H1 (cell line): ENCODE data around the gene TMIGD1. TPM values are rescaled to one million over a fixed set of nuclear protein-coding genes. Genes with fewer than 3 reads are reported as not detected.

ENCODE experiments used
- CTCF ChIA-PET: fragments of 300-600 bp; sonication (Branson Sonifier 250); formaldehyde crosslinking; loops from one replicate; lab custom pipeline; 2021; ENCODE audit not compliant: partially characterized antibody; lab: Charles Lee
- POLR2A ChIA-PET: fragments of 300-600 bp; sonication (Branson Sonifier 250); formaldehyde crosslinking; loops from one replicate; lab custom pipeline; 2021; ENCODE audit warnings: inconsistent platforms; ENCODE audit not compliant: partially characterized antibody; lab: Charles Lee
- DNase-seq, 2 experiments: peaks; one replicate each; pipeline versions ENCODE4 v3.0.0 to v3.0.0-alpha.2; 2010 to 2022; ENCODE audit warnings: low spot score in 2 of 2, low read depth in 1 of 2, mixed read lengths in 1 of 2
- FAIRE-seq: peaks from 2 replicates; lab custom pipeline; 2011; peaks lifted over from hg19 to GRCh38; lab: Jason Lieb, UNC
- H2AFZ ChIP-seq: 2 replicates; pipeline ENCODE4 v1.8.1; 2012; ENCODE audit warnings: low read length, inconsistent platforms
- H2AK5ac ChIP-seq: 2 replicates; pipeline ENCODE4 v1.6.1; 2013; ENCODE audit warnings: low read depth, low read length
- H2BK120ac ChIP-seq: replicated peaks from 2 replicates; pipeline ENCODE3; 2013; ENCODE audit warnings: low read depth, low read length, inconsistent platforms
- H2BK12ac ChIP-seq: 2 replicates; pipeline ENCODE4 v1.6.1; 2013; ENCODE audit warnings: low read depth, low read length
- H2BK15ac ChIP-seq: 2 replicates; pipeline ENCODE4 v1.6.1; 2013; ENCODE audit warnings: low read length
- H2BK20ac ChIP-seq: 2 replicates; pipeline ENCODE4 v1.6.1; 2013; ENCODE audit warnings: low read length
- H2BK5ac ChIP-seq: 2 replicates; pipeline ENCODE4 v1.6.1; 2013; ENCODE audit warnings: low read depth, low read length
- H3K14ac ChIP-seq: 2 replicates; pipeline ENCODE4 v1.6.1; 2013; ENCODE audit warnings: inconsistent platforms; ENCODE audit not compliant: insufficient read length
- H3K18ac ChIP-seq: 2 replicates; pipeline ENCODE4 v1.6.1; 2013; ENCODE audit warnings: low read length; ENCODE audit errors: extremely low read depth
- H3K23ac ChIP-seq: 2 replicates; pipeline ENCODE4 v1.6.1; 2013; ENCODE audit warnings: inconsistent platforms; ENCODE audit not compliant: insufficient read length
- H3K23me2 ChIP-seq: 2 replicates; pipeline ENCODE4 v1.6.1; 2013; ENCODE audit warnings: low read depth, low read length
- H3K27ac ChIP-seq: 2 replicates; pipeline ENCODE4 v1.6.1; 2011; ENCODE audit warnings: low read depth, low read length, inconsistent platforms
- H3K27me3 ChIP-seq, 4 experiments: replicated peaks in 1 of 4; 1 replicate in 1 of 4; 2 replicates in 3 of 4; pipeline versions ENCODE4 v1.6.1 to v1.8.1; 2011 to 2013; ENCODE audit warnings: low read length in 3 of 4, mild to moderate bottlenecking in 3 of 4, inconsistent platforms in 2 of 4, mixed read lengths in 2 of 4, moderate library complexity in 1 of 4; ENCODE audit not compliant: control insufficient read depth in 3 of 4, insufficient read depth in 3 of 4; ENCODE audit errors: extremely low read depth in 1 of 4
- H3K36me3 ChIP-seq, 4 experiments: 2 replicates each; pipeline versions ENCODE4 v1.6.1 to v1.8.1; 2011 to 2013; ENCODE audit warnings: mild to moderate bottlenecking in 4 of 4, low read length in 3 of 4, moderate library complexity in 2 of 4, control low read depth in 1 of 4, inconsistent platforms in 1 of 4; ENCODE audit not compliant: insufficient read depth in 4 of 4, control insufficient read depth in 2 of 4
- H3K4ac ChIP-seq: replicated peaks from 2 replicates; pipeline ENCODE3; 2013; ENCODE audit warnings: low read length, low read depth, mixed read lengths, inconsistent platforms; ENCODE audit not compliant: insufficient read length
- H3K4me1 ChIP-seq, 4 experiments: replicated peaks in 1 of 4; 1 replicate in 1 of 4; 2 replicates in 3 of 4; pipeline versions ENCODE4 v1.6.1 to v1.8.1; 2011 to 2013; ENCODE audit warnings: low read length in 3 of 4, inconsistent platforms in 2 of 4, mixed read lengths in 1 of 4; ENCODE audit not compliant: insufficient read depth in 4 of 4, control insufficient read depth in 3 of 4
- H3K4me2 ChIP-seq, 2 experiments: 2 replicates each; pipeline versions ENCODE4 v1.6.1 to v1.8.1; 2011 to 2013; ENCODE audit warnings: low read depth in 2 of 2, low read length in 2 of 2, control low read depth in 1 of 2, inconsistent platforms in 1 of 2, mild to moderate bottlenecking in 1 of 2; ENCODE audit not compliant: insufficient read depth in 1 of 2
- H3K4me3 ChIP-seq, 4 experiments: fragments of 200-600, 300-600 bp in 1 of 4; sonication (generic), shearing (Covaris generic), sonication (Bioruptor Twin) in 1 of 4; 2 replicates each; pipeline versions ENCODE4 v1.5.1 to v1.8.1; 2011 to 2016; ENCODE audit warnings: low read length in 4 of 4, low read depth in 3 of 4, control low read depth in 2 of 4, inconsistent platforms in 2 of 4, mild to moderate bottlenecking in 2 of 4, mixed read lengths in 1 of 4, moderate library complexity in 1 of 4; ENCODE audit not compliant: insufficient read depth in 2 of 4; ENCODE audit errors: extremely low read depth in 1 of 4
- H3K56ac ChIP-seq: replicated peaks from 2 replicates; pipeline ENCODE3; 2013; ENCODE audit warnings: low read depth, mild to moderate bottlenecking, mixed read lengths, low read length, inconsistent platforms; ENCODE audit not compliant: insufficient read length
- H3K79me1 ChIP-seq: 2 replicates; pipeline ENCODE4 v1.6.1; 2013; ENCODE audit warnings: low read depth, low read length, control low read depth
- H3K79me2 ChIP-seq, 2 experiments: 2 replicates each; pipeline versions ENCODE4 v1.6.1 to v1.8.1; 2012 to 2013; ENCODE audit warnings: low read length in 2 of 2, mild to moderate bottlenecking in 2 of 2, inconsistent platforms in 1 of 2; ENCODE audit not compliant: insufficient read depth in 2 of 2, control insufficient read depth in 1 of 2
- H3K9ac ChIP-seq, 4 experiments: replicated peaks in 1 of 4; 1 replicate in 1 of 4; 2 replicates in 3 of 4; pipeline versions ENCODE4 v1.6.1 to v1.8.1; 2011 to 2013; ENCODE audit warnings: low read depth in 3 of 4, low read length in 3 of 4, control low read depth in 2 of 4, mild to moderate bottlenecking in 2 of 4, moderate library complexity in 2 of 4, inconsistent platforms in 1 of 4; ENCODE audit errors: extremely low read depth in 1 of 4
- H3K9me3 ChIP-seq, 2 experiments: 2 replicates each; pipeline versions ENCODE4 v1.6.1 to v1.8.1; 2012 to 2013; ENCODE audit warnings: mild to moderate bottlenecking in 2 of 2, moderate library complexity in 2 of 2, control low read depth in 1 of 2, inconsistent platforms in 1 of 2, low read depth in 1 of 2, low read length in 1 of 2, mixed read lengths in 1 of 2; ENCODE audit not compliant: insufficient read depth in 2 of 2
- H4K20me1 ChIP-seq, 2 experiments: replicated peaks in 1 of 2; 2 replicates each; pipeline versions ENCODE3 to v1.8.1; 2011 to 2013; ENCODE audit warnings: inconsistent platforms in 2 of 2, low read length in 2 of 2, mild to moderate bottlenecking in 1 of 2; ENCODE audit not compliant: insufficient read depth in 2 of 2, control insufficient read depth in 1 of 2
- H4K5ac ChIP-seq: 2 replicates; pipeline ENCODE4 v1.6.1; 2013; ENCODE audit warnings: low read length, low read depth, mixed read lengths, inconsistent platforms; ENCODE audit not compliant: insufficient read length
- H4K8ac ChIP-seq: 2 replicates; pipeline ENCODE4 v1.8.0; 2013; ENCODE audit warnings: mild to moderate bottlenecking, moderate library complexity, low read length, inconsistent platforms; ENCODE audit not compliant: insufficient read depth; ENCODE audit errors: extremely low read depth
- H4K91ac ChIP-seq: replicated peaks from 2 replicates; pipeline ENCODE3; 2013; ENCODE audit warnings: low read length, mixed read lengths, inconsistent platforms; ENCODE audit not compliant: insufficient read length
- ATF2 ChIP-seq: IDR thresholded peaks from 2 replicates; pipeline ENCODE4 v1.6.1; 2012; ENCODE audit warnings: low read length, inconsistent platforms
- CBX5 ChIP-seq: fragments of 300-800, 300-1000 bp; sonication (generic); IDR thresholded peaks from 2 replicates; pipeline ENCODE4 v1.7.1; 2016; ENCODE audit warnings: antibody characterized with exemption, low read length, low read depth
- HDAC2 ChIP-seq, 2 experiments: fragments of 300-600 bp in 1 of 2; sonication (generic) in 1 of 2; IDR thresholded peaks; 2 replicates each; pipeline ENCODE4 v1.6.1; 2011 to 2012; ENCODE audit warnings: low read depth in 2 of 2, low read length in 2 of 2, mild to moderate bottlenecking in 2 of 2, moderate library complexity in 2 of 2, borderline replicate concordance in 1 of 2, inconsistent platforms in 1 of 2
- JUN ChIP-seq: IDR thresholded peaks from 2 replicates; pipeline ENCODE4 v1.6.1; 2011; ENCODE audit warnings: low read depth, mild to moderate bottlenecking, improper control_type of control experiment, low read length
- KDM1A ChIP-seq: fragments of 200-600, 300-600 bp; sonication (generic); IDR thresholded peaks from 2 replicates; pipeline ENCODE4 v1.7.1; 2016; ENCODE audit warnings: mild to moderate bottlenecking, low read length, borderline replicate concordance
- KDM4A ChIP-seq: IDR thresholded peaks from one replicate; pipeline ENCODE4 v1.7.1; 2012; ENCODE audit warnings: low read depth, mild to moderate bottlenecking, moderate library complexity, low read length, inconsistent platforms; ENCODE audit not compliant: severe bottlenecking
- POLR2A ChIP-seq, 2 experiments: IDR thresholded peaks; 1 replicate in 1 of 2; 2 replicates in 1 of 2; pipeline ENCODE4 v1.6.1; 2011; ENCODE audit warnings: low read depth in 2 of 2, low read length in 2 of 2, mild to moderate bottlenecking in 2 of 2; ENCODE audit errors: control extremely low read depth in 1 of 2
- WGBS, 2 experiments: shearing (Covaris generic) in 1 of 2; methylation state at CpG; one replicate each; pipeline versions ENCODE4 v1.1.6 to v1.1.7; 2013 to 2015; ENCODE audit warnings: low lambda C conversion rate in 2 of 2, mixed read lengths in 2 of 2, inconsistent platforms in 1 of 2, low coverage in 1 of 2, missing lambda C conversion rate in 1 of 2; ENCODE audit not compliant: insufficient replicate concordance in 2 of 2, insufficient coverage in 1 of 2, insufficient read length in 1 of 2; ENCODE audit errors: extremely low coverage in 1 of 2, missing lambda C conversion rate in 1 of 2; 5-methylcytosine and 5-hydroxymethylcytosine counted together
- polyA plus RNA-seq, 7 experiments: library from polyadenylated mRNA; depleted of rRNA in 3 of 7; stranded (reverse) in 5 of 7; unstranded in 2 of 7; fragments of >200 nt in 5 of 7; fragments of 200-250 nt in 2 of 7; gene quantifications; 1 replicate in 5 of 7; 2 replicates in 1 of 7; 4 replicates in 1 of 7; pipeline versions ENCODE4 v1.2.1 to v1.2.3, GENCODE V29; 2011 to 2013; ENCODE audit warnings: missing spikeins in 2 of 7, mixed read lengths in 2 of 7
- total RNA-seq: library from RNA; stranded (reverse); fragmentation: NEBNext Ultra II Directional; extraction: Animal tissue kit (Norgen Biotek cat#: 25700); gene quantifications from 2 replicates; pipeline ENCODE4 v1.2.1, GENCODE V29; 2021
- TF ChIP-seq, protein P1 (sequence below), 3 experiments: IDR thresholded peaks; 1 replicate in 2 of 3; 2 replicates in 1 of 3; pipeline versions ENCODE4 v1.5.1 to v1.6.1; 2011; ENCODE audit warnings: low read length in 3 of 3, mild to moderate bottlenecking in 3 of 3, inconsistent platforms in 2 of 3, low read depth in 1 of 3, moderate library complexity in 1 of 3; ENCODE audit not compliant: insufficient read depth in 1 of 3; ENCODE audit errors: control extremely low read depth in 1 of 3

Gene TMIGD1
- total and polyA plus RNA-seq, 2 of the 8 experiments (the other 6 are each of a cell fraction or from before 2014, with no cell fraction given) = not detected

GRCh38 chr17:30381340-30381659, 47.4 kb upstream of the TMIGD1 start:
- peaks cover 0 to 46% of the 10 kb centered on the region in 2 experiments; a peak in 2 of 4 replicates for H3K79me2 ChIP-seq
- POLR2A ChIA-PET = interaction anchor here (1.3 kb wide), 1 partner anchor 10 kb away, joined by 3 read pairs; no protein-coding TSS in a partner anchor
- no peak overlapping the region for H2BK20ac ChIP-seq
- no peak overlapping the region for H3K9ac ChIP-seq
- no peak overlapping the region for H3K56ac ChIP-seq
- DNase-seq (no peak), FAIRE-seq (no peak)
- no peak overlapping the region for H2BK5ac ChIP-seq
- peaks cover 0 to 11% (median 2%) of the 10 kb centered on the region in 4 experiments; a peak in 3 of 8 replicates for H3K36me3 ChIP-seq
- no peak overlapping the region for H4K8ac ChIP-seq
- H3K4ac ChIP-seq = no peak overlapping the region
- H4K20me1 ChIP-seq = peaks cover 10 to 19% of the 10 kb centered on the region in 2 experiments
- H4K5ac ChIP-seq = no peak overlapping the region
- no peak overlapping the region for H2BK15ac ChIP-seq
- H4K91ac ChIP-seq = no peak overlapping the region
- H3K27me3 ChIP-seq = peaks cover 5 to 26% (median 20%) of the 10 kb centered on the region in 4 experiments
- H2BK12ac ChIP-seq = no peak overlapping the region
- no peak overlapping the region for H2AK5ac ChIP-seq
- no peak overlapping the region for H3K23ac ChIP-seq
- H3K9me3 ChIP-seq = no peaks in the 10 kb centered on the region
- CTCF ChIA-PET = interaction anchor here (1.0 to 1.4 kb wide), 4 partner anchors 41 to 742 kb away, joined by 3 to 4 read pairs (median 4); partner anchors contain the start of gene GOSR1
- H3K23me2 ChIP-seq = peaks cover 10% of the 10 kb centered on the region
- H2AFZ ChIP-seq = no peak overlapping the region
- no peak overlapping the region for H3K18ac ChIP-seq
- no peak overlapping the region for H3K27ac ChIP-seq
- H2BK120ac ChIP-seq = no peak overlapping the region
- 0 out of 8 replicates have a peak overlapping the region, but pooled peaks of 1 of the 4 experiments have one; percentile 85 for H3K4me3 ChIP-seq
- H3K79me1 ChIP-seq = no peaks in the 10 kb centered on the region
- peaks cover 3 to 4% (median 3%) of the 10 kb centered on the region in 4 experiments; a peak in 5 of 7 replicates for H3K4me1 ChIP-seq
- H3K4me2 ChIP-seq = peak overlapping the region in 1 of 2 experiments; percentile 10; a peak in 2 of 4 replicates
- 82% methylated on average over 2 of the region's 2 CpGs; no CpG with 5 or more reads in 1 of the 2 experiments for WGBS, 2 experiments
- no peak overlapping the region for H3K14ac ChIP-seq
- TF ChIP-seq ATF2 (no peak), HDAC2 (IDR thresholded peaks at IDR 0.05; ENCODE audit: borderline replicate concordance in 1 of 2, low read depth in 2 of 2, low read length in 2 of 2) (no peak), CBX5 (no peak), KDM4A (no peak), JUN (no peak), KDM1A (no peak), POLR2A (IDR thresholded peaks at IDR 0.05; ENCODE audit: control extremely low read depth in 1 of 2, low read depth in 2 of 2, low read length in 2 of 2) (no peak)
- TF ChIP-seq, protein P1, sequence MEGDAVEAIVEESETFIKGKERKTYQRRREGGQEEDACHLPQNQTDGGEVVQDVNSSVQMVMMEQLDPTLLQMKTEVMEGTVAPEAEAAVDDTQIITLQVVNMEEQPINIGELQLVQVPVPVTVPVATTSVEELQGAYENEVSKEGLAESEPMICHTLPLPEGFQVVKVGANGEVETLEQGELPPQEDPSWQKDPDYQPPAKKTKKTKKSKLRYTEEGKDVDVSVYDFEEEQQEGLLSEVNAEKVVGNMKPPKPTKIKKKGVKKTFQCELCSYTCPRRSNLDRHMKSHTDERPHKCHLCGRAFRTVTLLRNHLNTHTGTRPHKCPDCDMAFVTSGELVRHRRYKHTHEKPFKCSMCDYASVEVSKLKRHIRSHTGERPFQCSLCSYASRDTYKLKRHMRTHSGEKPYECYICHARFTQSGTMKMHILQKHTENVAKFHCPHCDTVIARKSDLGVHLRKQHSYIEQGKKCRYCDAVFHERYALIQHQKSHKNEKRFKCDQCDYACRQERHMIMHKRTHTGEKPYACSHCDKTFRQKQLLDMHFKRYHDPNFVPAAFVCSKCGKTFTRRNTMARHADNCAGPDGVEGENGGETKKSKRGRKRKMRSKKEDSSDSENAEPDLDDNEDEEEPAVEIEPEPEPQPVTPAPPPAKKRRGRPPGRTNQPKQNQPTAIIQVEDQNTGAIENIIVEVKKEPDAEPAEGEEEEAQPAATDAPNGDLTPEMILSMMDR (IDR thresholded peaks at IDR 0.05; ENCODE audit: control extremely low read depth in 1 of 3, insufficient read depth in 1 of 3, low read depth in 1 of 3, low read length in 3 of 3) = no peak
